ENCODE data around the gene GOLGA2.
"Not testable (repeated sequence)": the region's sequence is repeated elsewhere in the genome, so short reads cannot be mapped to it uniquely, and the experiment has no call there.

Gene GOLGA2

DNA sequence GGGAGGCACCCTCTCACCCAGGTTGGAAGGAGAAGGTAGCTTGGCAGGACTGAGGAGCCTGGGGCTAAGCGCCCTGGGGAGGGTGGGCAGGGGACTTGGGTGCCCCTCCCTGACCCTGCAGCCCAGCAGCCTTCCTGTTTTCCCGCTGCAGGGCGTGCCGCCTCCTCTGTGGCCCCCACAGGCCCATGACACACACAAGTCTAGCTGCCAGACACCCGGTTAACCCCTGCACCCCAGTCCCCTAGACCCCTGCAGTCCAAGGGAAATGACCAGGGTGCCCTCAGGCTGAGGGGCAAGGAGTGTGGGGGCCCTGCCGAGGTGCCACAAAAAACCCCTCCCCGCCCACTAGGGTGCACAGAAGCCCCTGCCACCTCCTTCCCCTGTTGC, 33.0 kb downstream of the GOLGA2 start:
- DNase-seq (ENCODE audit: low spot score): no peak

GRCh38 chr9:128242124-128242523, 33.7 kb downstream of the GOLGA2 start:
- DNase-seq (ENCODE audit: low spot score): no peak

- DNase-seq (ENCODE audit: low spot score): no peak
Observed at GRCh38 chr9:128233817-128234406, 41.9 kb downstream of the GOLGA2 start.

DNA sequence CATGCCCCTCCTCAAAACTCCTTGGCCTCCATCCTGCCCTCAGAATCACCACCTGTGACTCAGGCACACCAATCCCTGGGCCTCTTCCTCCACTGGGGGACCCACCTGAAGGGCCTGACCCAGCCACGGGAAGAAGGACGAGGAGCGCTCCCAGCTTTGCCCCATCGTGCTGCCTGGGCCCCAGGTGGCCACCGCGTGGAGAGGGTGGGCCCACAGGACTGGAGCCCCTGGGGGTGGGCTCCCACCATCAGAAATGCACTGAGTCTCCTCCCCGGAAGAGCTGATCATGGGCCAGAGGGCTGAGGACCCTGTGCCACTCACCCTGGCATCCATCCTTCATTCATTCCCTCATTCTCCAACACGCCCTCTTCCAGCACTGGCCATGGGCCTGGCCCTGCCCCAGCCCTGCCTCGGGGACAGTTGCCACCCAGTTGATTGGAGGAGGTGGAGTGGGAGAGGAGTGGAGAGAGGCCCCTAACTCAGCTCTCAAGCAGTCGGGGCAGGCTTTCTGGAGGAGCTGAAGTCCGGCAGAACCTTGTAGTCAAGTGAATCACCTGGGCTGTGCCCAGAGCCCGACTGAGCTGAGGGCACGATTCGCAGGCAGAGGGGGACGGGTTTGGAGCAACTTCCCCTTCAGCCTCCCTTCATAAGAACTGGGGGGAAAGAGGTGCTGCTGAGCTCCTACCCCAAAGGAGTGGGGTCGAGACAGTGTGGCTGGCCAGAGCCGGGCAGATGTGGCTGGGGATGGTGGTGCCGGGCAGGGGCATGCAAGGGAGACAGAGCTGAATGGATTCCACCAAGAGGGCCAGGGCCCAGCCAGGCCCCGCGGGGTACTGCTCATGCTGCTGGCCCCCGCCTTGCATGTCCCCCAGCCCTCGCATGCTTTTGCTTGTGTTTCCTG, 43.0 kb downstream of the GOLGA2 start:
- DNase-seq (ENCODE audit: low spot score): no peak

DNA sequence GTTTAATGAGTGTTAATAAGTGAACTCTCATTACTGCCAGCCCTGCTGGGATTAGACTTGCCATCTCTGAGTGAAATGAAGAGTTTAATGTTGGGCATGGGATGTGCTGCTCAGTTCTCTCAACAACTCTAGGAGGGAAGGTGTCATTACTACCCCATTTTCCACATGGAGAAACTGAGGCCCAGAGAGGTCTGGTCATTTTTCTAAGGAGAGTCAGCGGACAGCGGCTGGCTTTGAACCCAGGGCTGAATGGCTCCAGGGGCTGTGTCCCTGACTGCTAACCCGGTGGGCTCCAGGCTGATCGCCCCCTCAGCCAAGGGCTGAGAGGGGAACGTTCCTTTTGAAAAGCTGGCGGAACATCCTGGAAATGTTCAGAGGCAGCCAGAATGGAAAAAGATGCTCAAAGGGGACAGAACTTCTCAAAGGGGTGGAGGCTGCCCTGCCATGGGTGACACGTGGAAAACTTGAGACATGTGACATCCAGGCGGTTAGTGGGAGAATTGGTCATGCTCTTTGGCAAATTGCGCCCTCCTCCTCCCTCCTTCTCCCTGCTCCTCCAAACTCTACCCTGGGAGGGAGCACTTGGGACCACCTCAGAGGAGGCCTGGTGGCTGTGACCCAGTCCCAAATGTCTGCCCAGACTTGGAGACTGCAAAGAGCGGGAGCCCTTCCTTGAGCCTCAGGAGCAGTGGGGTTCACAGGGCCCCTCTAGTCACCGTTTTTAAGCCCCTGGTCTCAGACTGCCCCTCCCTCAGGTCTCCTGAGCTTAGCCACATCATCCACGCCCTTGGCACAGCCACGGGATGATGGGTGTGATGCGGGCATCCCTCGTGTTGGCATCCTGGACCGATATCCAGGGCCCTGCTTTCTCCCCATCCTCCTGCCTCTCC, 43.9 kb downstream of the GOLGA2 start:
- DNase-seq (ENCODE audit: low spot score): no peak

- not testable (repeated sequence) for DNase-seq (ENCODE audit: low spot score)
Observed at GRCh38 chr9:128230897-128231296, 44.9 kb downstream of the GOLGA2 start.

- DNase-seq (ENCODE audit: low spot score): no peak
Observed at GRCh38 chr9:128226412-128226801, 49.4 kb downstream of the GOLGA2 start.

GRCh38 chr9:128225770-128226411, 49.9 kb downstream of the GOLGA2 start:
- peak; percentile 49 for DNase-seq (ENCODE audit: low spot score)

- no peak for DNase-seq (ENCODE audit: low spot score)
Observed at GRCh38 chr9:128224877-128225276, 50.9 kb downstream of the GOLGA2 start.

GRCh38 chr9:128222880-128223670, 52.7 kb downstream of the GOLGA2 start:
- DNase-seq (ENCODE audit: low spot score): no peak

- no peak for DNase-seq (ENCODE audit: low spot score)
Observed at GRCh38 chr9:128222026-128222425, 53.8 kb downstream of the GOLGA2 start.

DNA sequence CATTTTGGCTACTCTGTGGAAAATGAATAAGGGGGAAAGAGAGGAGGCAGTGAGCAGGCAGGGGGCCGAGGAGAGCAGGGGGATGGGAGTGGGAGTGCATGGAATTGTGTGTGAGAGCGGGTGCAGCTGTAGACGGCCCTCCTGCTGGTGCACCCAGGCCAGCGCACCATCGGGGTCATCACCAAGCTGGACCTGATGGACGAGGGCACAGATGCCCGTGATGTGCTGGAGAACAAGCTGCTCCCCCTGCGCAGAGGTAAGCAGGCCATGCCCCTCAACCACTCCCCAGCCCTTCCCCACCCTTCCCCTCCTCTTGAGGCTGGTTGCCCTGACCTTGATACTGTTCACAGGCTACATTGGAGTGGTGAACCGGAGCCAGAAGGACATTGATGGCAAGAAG, 56.0 kb downstream of the GOLGA2 start:
- no peak for DNase-seq (ENCODE audit: low spot score)

- DNase-seq (ENCODE audit: low spot score): peak; percentile 75
Observed at GRCh38 chr9:128218518-128219389, 57.1 kb downstream of the GOLGA2 start.

- no peak for DNase-seq (ENCODE audit: low spot score)
Observed at GRCh38 chr9:128218172-128218517, 57.7 kb downstream of the GOLGA2 start.

GRCh38 chr9:128216781-128217553, 58.8 kb downstream of the GOLGA2 start:
- DNase-seq (ENCODE audit: low spot score): no peak

DNA sequence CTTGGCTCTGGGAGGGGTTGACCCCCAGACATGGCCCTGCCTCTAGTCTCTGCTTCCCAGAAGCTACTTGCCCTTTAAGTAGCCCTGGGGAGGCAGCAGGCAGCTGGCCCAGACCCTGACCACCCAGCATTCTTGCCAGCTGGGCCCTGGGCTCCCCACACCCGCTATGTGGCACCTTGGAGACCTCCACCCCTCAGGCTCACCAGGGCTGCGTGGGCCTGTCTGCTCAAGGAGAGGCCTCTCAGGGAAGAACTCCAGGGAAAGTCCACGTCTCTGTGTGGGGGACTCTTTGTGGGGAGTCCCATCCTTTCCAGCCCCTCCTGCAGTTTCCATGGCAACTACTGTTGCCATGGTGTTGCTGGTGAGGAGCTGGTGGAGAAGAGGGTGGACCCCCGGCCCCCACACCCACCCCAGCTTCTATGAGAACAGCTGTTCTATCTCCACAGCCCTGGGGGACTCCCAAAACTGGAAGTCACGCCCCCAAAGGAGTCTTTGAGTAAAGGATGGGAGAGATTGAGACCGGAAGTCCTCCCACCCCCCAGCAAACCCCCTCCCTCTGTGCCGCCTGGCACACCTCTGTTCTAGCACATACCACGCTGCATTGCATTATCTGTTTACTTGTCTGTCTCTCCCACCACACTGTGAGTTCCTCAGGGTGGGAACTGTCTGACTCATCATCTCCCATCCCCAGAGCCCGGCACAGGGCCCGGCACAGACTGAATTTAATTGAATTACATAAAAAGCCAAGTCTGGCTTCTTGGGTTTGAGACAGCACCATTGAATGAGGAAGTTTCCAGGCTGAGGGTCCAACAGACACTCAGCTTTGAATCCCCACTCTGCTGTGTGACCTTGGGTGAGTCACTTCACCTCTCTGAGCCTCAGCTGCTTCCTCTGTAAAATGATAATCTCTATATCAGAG, 60.1 kb downstream of the GOLGA2 start:
- DNase-seq (ENCODE audit: low spot score): no peak

DNA sequence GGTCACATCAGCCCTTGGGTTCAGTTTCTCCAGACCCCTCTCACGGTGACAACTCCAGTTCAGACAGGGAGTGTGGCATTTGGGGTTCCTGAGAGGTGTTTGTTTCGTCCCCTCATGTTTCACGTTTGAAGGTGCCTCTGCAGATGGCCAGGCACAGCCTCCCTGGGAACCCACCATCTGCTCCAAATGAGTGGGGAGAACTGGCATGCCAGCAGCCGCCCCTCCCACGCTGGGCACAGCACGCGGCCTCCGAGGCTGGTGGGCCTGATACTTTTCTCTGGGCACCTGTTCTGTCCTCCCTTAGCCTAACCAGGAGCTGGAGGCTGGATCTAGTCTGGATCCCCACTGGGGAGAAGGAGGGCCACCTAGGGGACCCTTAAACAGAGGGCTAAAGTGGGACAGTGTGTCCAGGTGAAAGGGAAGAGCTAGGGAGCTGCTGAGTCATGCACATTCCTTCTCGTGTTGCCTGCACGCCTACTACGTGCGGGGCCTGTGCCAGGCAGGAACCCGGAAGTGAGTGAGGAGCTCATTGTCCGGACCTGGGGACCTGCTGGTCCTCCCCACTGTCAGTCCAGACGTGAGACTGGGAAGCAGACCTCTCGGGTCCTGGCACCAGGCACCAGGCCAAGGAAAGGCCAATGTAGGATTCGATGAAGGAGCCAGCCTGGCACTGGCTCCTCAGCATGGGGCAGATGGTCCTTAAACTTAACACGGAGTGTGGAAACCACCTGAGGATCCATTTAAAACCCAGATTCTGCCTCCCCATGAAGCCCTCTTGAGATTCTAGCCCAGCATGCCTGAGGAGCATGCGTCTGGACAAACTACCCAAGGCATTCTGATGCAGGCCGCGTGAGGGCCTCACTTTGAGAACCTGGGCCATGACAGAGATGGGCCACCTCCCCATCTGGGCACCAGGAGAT, 61.0 kb downstream of the GOLGA2 start:
- no peak for DNase-seq (ENCODE audit: low spot score)

Measured in SW480 (cell line).